Aorta (tissue), 5 donors: Measurements from ENCODE around the gene ANP32E. TPM values are rescaled to one million over a fixed set of nuclear protein-coding genes. Genes with fewer than 3 reads are reported as not detected.

Experiments
- ATAC-seq: fragments of 200-7000 bp; cut with Tn5 transposase; one replicate; pipeline ENCODE4 v1.9.1; 2022; ENCODE audit warnings: moderate library complexity; ENCODE audit not compliant: low FRiP score
- DNase-seq, 2 donors: peaks; one replicate each; pipeline ENCODE4 v3.0.0-alpha.2; 2020
- H3K27ac ChIP-seq, 2 donors: one replicate each; pipeline ENCODE4 v1.5.1; 2013; ENCODE audit warnings: low read length in 2 of 2, mild to moderate bottlenecking in 2 of 2, moderate library complexity in 2 of 2, control low read depth in 1 of 2, inconsistent platforms in 1 of 2, low read depth in 1 of 2
- H3K27me3 ChIP-seq, 2 donors: one replicate each; pipeline ENCODE4 v1.6.1; 2013; ENCODE audit warnings: control low read depth in 1 of 2, low read length in 1 of 2, mild to moderate bottlenecking in 1 of 2, moderate library complexity in 1 of 2; ENCODE audit not compliant: insufficient read depth in 2 of 2, control insufficient read depth in 1 of 2
- H3K36me3 ChIP-seq, 2 donors: one replicate each; pipeline ENCODE4 v1.6.1; 2013; ENCODE audit warnings: control low read depth in 1 of 2, low read length in 1 of 2, mild to moderate bottlenecking in 1 of 2; ENCODE audit not compliant: insufficient read depth in 2 of 2, control insufficient read depth in 1 of 2
- H3K4me1 ChIP-seq, 2 donors: one replicate each; pipeline ENCODE4 v1.6.1; 2013; ENCODE audit warnings: low read length in 2 of 2, control low read depth in 1 of 2, mild to moderate bottlenecking in 1 of 2, moderate library complexity in 1 of 2; ENCODE audit not compliant: insufficient read depth in 2 of 2, control insufficient read depth in 1 of 2
- H3K4me3 ChIP-seq, 2 donors: one replicate each; pipeline ENCODE4 v1.5.1; 2013; ENCODE audit warnings: low read length in 2 of 2, control low read depth in 1 of 2, mild to moderate bottlenecking in 1 of 2
- H3K9me3 ChIP-seq: one replicate; pipeline ENCODE4 v1.6.1; 2013; ENCODE audit warnings: mild to moderate bottlenecking, low read length; ENCODE audit not compliant: control insufficient read depth
- WGBS, 2 donors: extraction: QIAGEN DNeasy Blood & Tissue Kit; methylation state at CpG; one replicate each; pipeline ENCODE4 v1.1.7; 2013; 5-methylcytosine and 5-hydroxymethylcytosine counted together
- intact Hi-C, 2 donors: fragments of 100-400 bp; cut with DNase I; formaldehyde crosslinking; loops; one replicate each; pipeline versions ENCODE4 v1.14.2 to v1.15.0; 2022
- polyA plus RNA-seq, 2 donors: library from polyadenylated mRNA; stranded (reverse); fragments of 200-250 nt; gene quantifications; one replicate each; pipeline ENCODE4 v1.2.3, GENCODE V29; 2013
- total RNA-seq, 2 donors: library from RNA; stranded (reverse); fragmentation: NEBNext Ultra II Directional; extraction: Animal tissue kit (Norgen Biotek cat#: 25700); gene quantifications; one replicate each; pipeline ENCODE4 v1.2.1, GENCODE V29; 2021
- donor health status: healthy with polysubstance abuse.
- donor health status: Bipolar disorder and iron deficiency.
- donor health status: DM: no; HTN: no; CAD: no.
- donor health status: DM: no; HTN: no; CAD: no.
- donor health status: DM: yes; HTN: yes; CAD: no.

ANP32E gene
- total and polyA plus RNA-seq, 4 donors: 24.6 to 44.8 (median 35.0) TPM

DNA sequence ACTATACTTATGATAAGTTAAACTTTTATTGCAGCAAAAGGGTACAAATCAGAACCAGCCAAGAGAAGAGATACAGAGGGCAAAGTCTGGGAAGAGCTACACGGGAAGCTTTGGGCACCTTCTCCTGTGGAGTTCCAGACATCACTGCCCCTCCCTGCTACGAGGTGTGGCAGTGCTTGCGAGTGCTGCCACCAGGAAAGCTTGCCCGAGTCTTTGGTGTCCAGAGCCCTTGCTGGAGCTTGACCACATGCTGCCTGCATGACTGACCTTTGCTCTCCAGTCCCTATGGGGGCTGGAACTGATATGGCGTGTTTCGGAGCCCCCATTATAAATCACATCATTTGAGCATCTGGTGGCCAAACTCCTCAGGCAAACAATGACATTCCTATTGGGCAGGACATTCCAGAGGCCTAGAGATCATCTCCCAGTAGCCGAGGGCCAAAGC, 62.7 kb downstream of the ANP32E start:
- H3K36me3 ChIP-seq: no peaks in the 10 kb centered on the region
- H3K9me3 ChIP-seq: no peaks in the 10 kb centered on the region
- ATAC-seq (no peak), DNase-seq (no peak)
- no peak overlapping the region for H3K4me3 ChIP-seq
- intact Hi-C loops: no loop called here
- 86 to 90% methylated on average over 7 of the region's 7 CpGs for WGBS, 2 donors
- no peaks in the 10 kb centered on the region for H3K4me1 ChIP-seq
- no peaks in the 10 kb centered on the region for H3K27me3 ChIP-seq
- H3K27ac ChIP-seq: no peak overlapping the region

DNA sequence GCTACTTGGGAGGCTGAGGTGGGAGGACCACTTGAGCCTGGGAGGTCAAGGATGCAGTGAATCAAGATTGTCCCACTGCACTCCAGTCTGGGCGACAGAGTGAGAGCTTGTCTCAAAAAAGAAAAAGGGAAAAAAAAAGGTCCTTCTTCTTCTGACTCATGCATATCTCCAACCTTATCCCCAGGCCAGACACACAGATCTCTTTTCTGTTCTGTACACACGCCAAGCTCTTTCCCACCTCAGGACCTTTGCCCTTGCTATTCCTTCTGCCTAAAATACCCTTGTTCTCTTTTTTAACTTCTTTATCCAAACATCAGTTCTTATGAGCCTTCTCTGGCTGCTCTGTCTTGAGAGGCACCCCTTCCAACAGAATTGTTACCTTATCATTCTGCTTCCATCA, 64.1 kb downstream of the ANP32E start:
- H3K9me3 ChIP-seq: no peaks in the 10 kb centered on the region
- no peaks in the 10 kb centered on the region for H3K4me1 ChIP-seq
- intact Hi-C loops: no loop called here
- ATAC-seq: no peak
- DNase-seq: no peak
- WGBS, 2 donors: 67 to 71% methylated on average over 2 of the region's 2 CpGs
- no peak overlapping the region for H3K27ac ChIP-seq
- H3K36me3 ChIP-seq: no peaks in the 10 kb centered on the region
- H3K27me3 ChIP-seq: no peaks in the 10 kb centered on the region
- H3K4me3 ChIP-seq: no peak overlapping the region

DNA sequence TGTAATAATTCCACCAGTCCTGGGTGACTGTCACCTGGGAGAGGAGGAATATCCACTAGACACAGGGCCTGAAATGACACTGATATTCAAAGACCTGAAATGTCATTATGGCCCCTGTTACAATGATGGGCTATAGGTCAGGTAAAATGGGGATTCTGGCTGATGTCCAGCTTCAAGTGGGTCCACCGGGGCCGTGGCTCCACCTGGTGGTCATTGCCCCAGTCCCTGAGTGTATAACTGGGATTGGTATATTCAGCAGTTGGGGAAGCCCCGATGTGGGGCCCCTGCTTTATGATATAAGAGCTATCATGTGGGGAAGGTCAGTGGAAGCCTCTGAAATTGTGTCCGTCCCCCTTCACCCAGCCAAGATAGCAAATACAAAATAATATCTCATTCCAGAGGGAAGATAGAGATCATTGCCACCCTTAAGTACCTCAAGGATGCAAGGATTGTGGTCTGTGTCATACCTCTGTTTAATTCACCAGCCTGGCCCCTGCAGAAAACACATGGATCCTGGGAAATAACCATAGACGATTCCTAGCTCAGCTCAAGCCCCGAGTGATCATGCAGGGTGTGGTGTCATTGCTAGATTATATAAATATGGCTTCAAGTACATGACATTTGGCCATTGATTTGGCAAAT, 66.8 kb downstream of the ANP32E start:
- no peaks in the 10 kb centered on the region for H3K27me3 ChIP-seq
- WGBS, 2 donors: 22 to 23% methylated on average over 6 of the region's 6 CpGs
- no peak overlapping the region for H3K4me3 ChIP-seq
- ATAC-seq (peak; percentile 69), DNase-seq (peak; percentile 77 to 91)
- intact Hi-C loops: loop anchor here (2.0 to 5.0 kb wide), 3 partner anchors 96 to 207 kb away; no protein-coding TSS in a partner anchor
- no peaks in the 10 kb centered on the region for H3K9me3 ChIP-seq
- no peaks in the 10 kb centered on the region for H3K36me3 ChIP-seq
- no peak overlapping the region for H3K27ac ChIP-seq
- H3K4me1 ChIP-seq: no peaks in the 10 kb centered on the region

Other genes starting within 250 kb of the ANP32E start
- gene OTUD7B, start 225.4 kb downstream of the ANP32E start, total RNA-seq: 10 to 100 TPM; 36.0 to 41.2 TPM
- 1 to 10 TPM; 6.3 to 6.9 TPM for gene OTUD7B, start 225.4 kb downstream of the ANP32E start, polyA plus RNA-seq
- 10 to 100 TPM; 52.6 to 58.2 TPM for gene VPS45, start 168.3 kb downstream of the ANP32E start, total RNA-seq
- gene VPS45, start 168.3 kb downstream of the ANP32E start, polyA plus RNA-seq: 10 to 100 TPM; 19.7 to 39.7 TPM
- 100 to 1,000 TPM in 1 of 2 donors, 10 to 100 TPM in 1; 90.6 to 146 TPM for gene PLEKHO1, start 86.2 kb downstream of the ANP32E start, total RNA-seq
- gene PLEKHO1, start 86.2 kb downstream of the ANP32E start, polyA plus RNA-seq: 100 to 1,000 TPM in 1 of 2 donors, 10 to 100 TPM in 1; 56.6 to 146 TPM
- gene CA14, start 21.7 kb upstream of the ANP32E start, total RNA-seq: not detected
- not detected for gene CA14, start 21.7 kb upstream of the ANP32E start, polyA plus RNA-seq
- gene APH1A, start 32.9 kb upstream of the ANP32E start, total RNA-seq: 10 to 100 TPM; 69.9 to 82.9 TPM
- gene APH1A, start 32.9 kb upstream of the ANP32E start, polyA plus RNA-seq: 10 to 100 TPM; 67.8 to 75.8 TPM
- gene C1orf54, start 36.7 kb upstream of the ANP32E start, total RNA-seq: 10 to 100 TPM; 33.0 to 34.9 TPM
- 100 to 1,000 TPM; 102 to 278 TPM for gene C1orf54, start 36.7 kb upstream of the ANP32E start, polyA plus RNA-seq
- 1 to 10 TPM; 3.0 to 6.6 TPM for gene CIART, start 46.4 kb upstream of the ANP32E start, total RNA-seq
- gene CIART, start 46.4 kb upstream of the ANP32E start, polyA plus RNA-seq: 10 to 100 TPM in 1 of 2 donors, 1 to 10 TPM in 1; 5.3 to 18.0 TPM
- gene MRPS21, start 57.7 kb upstream of the ANP32E start, total RNA-seq: 10 to 100 TPM; 39.6 to 44.9 TPM
- gene MRPS21, start 57.7 kb upstream of the ANP32E start, polyA plus RNA-seq: 10 to 100 TPM; 91.9 to 98.9 TPM
- 10 to 100 TPM; 52.2 to 83.3 TPM for gene PRPF3, start 85.4 kb upstream of the ANP32E start, total RNA-seq
- gene PRPF3, start 85.4 kb upstream of the ANP32E start, polyA plus RNA-seq: 10 to 100 TPM; 19.3 to 79.0 TPM
- gene RPRD2, start 128.0 kb upstream of the ANP32E start, total RNA-seq: 10 to 100 TPM; 27.2 to 30.9 TPM
- 10 to 100 TPM in 1 of 2 donors, 1 to 10 TPM in 1; 4.5 to 11.0 TPM for gene RPRD2, start 128.0 kb upstream of the ANP32E start, polyA plus RNA-seq